GM21786 (cell line): ENCODE measurements around the gene TADA3.

ENCODE experiments used
- ATAC-seq: cut with Tn5 transposase; IDR thresholded peaks from one replicate; pipeline ENCODE4 v1.9.1; 2021; ENCODE audit not compliant: unreplicated experiment

The TADA3 gene, protein sequence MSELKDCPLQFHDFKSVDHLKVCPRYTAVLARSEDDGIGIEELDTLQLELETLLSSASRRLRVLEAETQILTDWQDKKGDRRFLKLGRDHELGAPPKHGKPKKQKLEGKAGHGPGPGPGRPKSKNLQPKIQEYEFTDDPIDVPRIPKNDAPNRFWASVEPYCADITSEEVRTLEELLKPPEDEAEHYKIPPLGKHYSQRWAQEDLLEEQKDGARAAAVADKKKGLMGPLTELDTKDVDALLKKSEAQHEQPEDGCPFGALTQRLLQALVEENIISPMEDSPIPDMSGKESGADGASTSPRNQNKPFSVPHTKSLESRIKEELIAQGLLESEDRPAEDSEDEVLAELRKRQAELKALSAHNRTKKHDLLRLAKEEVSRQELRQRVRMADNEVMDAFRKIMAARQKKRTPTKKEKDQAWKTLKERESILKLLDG

DNA sequence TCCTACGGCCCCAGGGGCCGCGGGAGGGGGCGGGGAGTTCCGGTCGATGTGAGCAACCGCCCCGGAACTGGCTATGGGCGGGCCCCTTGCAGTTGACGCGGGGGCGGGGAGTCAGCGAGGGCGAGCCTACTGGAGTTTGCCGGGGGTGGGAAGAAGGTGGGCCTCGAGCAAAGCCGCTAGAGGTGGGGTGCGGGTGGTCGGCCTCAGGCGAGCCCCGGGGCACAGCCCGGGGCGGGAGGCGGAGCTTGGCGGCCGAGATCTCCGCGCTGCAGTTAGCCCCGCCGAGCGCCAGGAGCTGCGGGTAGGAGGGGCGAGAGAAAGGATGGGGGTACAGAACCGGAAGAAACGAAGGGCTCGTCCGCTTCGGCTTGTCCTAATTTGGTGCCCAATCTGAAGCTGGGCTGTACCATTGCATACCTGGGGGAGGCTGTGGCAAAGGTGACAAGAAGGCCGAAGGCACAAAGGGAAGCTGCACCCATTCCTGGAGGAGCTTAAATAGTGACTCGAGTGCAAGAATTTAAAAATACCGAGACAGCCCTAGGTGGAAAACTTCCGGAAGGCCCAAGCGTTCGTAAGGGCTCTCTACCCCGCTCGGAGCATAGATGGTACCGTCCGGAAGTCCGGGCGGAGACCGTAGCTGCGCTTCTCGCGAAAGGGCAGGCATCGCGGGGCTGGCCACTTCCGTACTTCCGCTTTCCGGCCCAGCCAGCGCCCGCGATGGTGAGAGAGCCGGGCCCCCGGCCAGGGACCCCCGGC lies at the start of gene TADA3, which contains the start of gene ARPC4:
TSS of gene TADA3 (minus strand) at position 69 of the 756 bp plus-strand sequence. CDS start 1,007 bp downstream, outside the sequence.
TSS of gene ARPC4 (plus strand) at position 678 of the 756 bp plus-strand sequence. CDS start at position 718, 40 bp downstream.
- peak; percentile 83 for ATAC-seq

DNA sequence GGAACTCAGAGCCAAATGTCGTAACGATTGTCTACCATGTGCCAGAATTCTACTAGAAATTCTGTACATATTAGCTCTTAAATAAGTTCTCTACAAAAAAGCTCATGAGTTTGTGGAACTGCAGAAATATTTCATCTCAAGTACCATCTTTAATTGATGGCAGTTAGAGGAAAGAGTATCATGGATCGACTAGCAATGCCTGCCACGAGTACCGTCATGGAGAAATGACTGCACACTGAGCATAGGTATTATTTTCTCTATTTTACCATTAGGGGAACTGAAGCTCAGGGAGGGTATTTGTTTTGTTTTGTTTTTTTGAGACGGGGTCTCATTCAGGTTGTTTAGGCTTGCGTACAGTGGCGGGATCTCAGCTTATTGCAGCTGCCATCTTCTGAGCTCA lies 48.7 kb upstream of the TADA3 start:
- no peak for ATAC-seq

DNA sequence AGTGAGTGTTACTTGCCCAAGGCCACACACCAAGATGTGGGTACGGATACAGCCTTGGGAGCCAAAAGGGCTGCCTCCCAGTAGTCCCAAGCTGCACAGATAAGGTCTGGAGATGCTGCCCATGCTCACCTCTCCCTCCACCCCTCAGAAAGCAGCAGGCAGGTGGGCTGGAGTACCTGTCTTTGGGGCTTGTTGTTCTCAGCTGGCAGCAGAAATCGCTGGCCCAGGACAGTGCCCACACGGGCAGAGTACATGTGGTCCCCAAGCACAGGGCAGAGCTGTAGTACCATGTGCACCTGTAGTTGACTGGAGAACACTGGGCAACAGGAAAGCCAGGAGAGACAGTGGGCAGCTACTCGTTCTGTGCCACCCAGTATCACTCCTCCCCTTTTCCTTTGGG lies 46.6 kb upstream of the TADA3 start:
- no peak for ATAC-seq

DNA sequence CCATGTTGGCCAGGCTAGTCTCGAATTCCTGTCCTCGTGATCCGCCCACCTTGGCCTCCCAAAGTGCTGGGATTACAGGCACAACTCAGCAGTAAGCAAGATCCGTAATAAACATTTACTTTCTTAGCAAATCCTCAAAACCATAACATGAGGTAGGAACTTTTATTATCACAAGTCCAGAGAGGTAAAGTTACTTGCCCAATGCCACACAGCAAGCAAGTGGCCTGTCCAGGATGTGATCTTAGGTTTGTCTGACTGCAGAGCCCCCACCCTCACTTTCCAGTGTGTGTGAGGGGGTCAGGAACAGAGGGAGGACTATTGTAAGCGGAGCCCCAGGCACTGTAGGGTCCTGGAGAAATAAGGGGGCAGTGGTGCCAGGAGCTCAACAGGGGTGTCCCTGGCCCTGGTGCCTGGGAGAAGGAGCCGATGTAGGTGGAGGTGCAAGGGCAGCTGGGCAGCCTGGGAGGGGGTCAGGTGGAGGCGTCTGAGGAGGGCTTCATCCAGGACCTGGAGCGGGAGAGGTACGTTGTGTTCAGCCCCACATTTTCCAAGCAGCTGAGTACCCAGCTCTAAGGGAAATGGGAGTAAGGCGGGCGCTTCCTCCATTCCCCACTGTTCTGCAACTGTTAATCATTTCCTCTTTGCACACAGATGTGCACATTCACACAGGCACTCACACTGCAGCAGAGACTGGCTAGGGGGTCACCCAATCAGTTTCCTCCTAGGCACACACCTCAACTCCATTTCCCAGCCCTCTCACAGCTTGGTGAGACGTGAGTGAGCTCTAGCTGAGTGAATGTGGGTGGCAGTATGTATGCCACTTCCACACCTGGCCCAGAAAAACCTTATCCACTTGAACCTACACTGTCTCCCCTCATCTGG lies 45.7 kb upstream of the TADA3 start:
- no peak for ATAC-seq

DNA sequence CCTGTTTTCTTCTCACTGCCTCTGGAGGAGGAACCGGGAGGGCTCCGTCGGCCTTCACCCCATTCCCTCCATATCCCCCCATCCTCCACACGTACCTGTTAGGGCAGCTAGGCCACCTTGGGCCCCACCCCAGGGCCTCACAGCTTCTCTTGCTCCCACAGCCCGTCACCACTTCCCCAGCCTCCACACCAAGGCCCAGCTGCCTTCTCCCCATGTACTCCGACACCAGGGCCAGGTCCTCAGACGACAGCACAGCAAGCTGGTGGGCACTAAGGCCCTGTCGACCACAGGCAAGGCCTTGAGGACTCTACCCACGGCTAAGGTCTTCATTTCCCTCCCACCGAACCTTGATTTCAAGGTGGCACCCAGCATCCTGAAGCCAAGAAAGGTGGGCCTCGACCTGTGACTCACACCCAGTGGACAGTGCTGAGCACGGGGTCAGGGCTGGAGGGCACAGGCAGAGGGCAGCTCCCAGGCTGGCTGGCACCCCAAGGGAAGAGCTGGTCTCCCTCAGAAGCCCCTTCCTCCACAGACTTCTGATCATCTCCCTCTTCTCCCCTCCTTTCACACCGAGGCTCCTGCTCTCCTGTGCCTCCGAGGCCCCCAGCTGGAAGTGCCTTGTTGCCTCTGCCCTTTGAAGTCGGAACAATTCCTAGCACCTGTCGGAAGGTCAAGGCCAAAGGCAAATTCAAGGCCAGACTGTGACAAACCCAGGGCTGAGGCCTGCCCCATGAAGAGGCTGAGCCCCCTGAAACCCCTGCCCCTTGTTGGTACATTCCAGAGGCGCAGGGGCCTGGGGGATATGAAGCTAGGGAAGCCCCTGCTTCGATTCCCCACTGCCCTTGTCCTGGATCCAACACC lies 42.5 kb upstream of the TADA3 start:
- no peak for ATAC-seq

DNA sequence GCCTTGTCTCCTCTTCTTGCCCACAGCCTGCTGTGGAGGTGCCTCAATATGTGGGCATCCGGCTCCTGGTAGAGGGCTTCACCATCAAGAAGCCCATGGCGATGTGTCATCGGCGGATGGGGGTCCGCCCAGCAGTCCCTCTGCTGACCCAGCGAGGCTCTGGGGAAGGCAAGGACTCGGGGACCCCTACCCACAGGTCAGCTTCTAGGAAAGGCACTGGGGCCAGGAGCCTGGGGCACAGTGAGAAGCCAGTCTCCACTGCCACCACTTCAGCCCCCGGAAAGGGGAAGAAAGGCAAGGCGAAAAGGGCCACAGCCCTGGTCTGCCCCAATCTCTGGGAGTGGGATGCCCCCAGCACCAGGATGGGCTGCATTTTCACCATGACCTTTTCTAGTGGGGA lies 40.8 kb upstream of the TADA3 start:
- ATAC-seq, result no peak

DNA sequence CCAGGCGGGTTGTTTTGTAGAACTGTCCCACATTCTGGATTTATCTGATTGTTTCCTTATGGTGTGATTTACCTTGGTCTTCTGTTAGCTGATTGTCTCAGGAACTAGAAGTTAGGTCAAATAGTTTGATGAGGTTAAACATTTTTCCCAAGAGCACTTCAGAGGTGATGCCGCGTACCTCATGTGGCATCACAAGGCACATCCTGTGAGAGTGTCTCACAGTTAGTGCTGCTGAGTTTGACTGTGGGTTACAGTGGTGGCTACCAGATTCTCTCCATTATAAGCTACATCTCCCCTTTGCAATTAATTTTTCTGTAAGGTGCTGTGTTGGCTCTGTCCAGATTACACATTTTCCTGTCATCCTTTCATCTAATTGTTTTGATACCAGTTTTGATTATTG lies 39.0 kb upstream of the TADA3 start:
- no peak for ATAC-seq

DNA sequence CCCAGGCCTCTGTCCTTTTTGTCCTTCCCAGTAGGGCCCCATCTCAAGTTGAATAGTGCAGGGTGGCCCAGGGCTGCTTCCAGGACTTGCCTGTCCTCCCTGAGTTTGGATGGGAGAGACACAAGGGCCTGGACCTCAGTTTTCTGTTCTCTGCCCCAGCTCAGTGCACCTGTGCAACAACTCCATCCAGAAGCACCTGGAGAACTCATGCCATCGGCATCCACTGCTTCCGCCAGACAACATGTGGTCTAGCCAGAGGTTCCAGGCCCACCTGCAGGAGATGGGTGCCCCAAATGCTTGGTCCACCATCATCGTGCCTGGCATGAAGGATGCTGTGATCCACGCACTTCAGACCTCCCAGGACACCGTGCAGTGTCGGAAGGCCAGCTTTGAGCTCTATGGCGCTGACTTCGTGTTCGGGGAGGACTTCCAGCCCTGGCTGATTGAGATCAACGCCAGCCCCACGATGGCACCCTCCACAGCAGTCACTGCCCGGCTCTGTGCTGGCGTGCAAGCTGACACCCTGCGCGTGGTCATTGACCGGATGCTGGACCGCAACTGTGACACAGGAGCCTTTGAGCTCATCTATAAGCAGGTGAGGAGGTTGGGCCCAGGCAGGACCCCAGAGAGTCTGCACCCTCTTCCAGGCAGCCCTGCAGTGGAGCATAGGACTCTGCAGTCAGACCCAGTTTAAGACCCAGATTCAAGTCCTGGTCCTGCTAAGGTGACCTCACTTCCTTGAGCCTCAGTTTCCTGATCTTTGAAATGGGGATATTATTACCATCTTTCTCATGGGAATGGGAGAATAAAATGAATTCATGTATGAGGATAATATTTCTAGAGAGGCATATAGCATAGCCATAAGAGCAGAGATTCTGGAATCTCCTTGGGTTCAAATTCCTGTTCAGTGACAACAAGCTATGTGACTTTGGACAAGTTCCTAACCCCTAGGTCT lies 36.8 kb upstream of the TADA3 start:
- ATAC-seq, result no peak

DNA sequence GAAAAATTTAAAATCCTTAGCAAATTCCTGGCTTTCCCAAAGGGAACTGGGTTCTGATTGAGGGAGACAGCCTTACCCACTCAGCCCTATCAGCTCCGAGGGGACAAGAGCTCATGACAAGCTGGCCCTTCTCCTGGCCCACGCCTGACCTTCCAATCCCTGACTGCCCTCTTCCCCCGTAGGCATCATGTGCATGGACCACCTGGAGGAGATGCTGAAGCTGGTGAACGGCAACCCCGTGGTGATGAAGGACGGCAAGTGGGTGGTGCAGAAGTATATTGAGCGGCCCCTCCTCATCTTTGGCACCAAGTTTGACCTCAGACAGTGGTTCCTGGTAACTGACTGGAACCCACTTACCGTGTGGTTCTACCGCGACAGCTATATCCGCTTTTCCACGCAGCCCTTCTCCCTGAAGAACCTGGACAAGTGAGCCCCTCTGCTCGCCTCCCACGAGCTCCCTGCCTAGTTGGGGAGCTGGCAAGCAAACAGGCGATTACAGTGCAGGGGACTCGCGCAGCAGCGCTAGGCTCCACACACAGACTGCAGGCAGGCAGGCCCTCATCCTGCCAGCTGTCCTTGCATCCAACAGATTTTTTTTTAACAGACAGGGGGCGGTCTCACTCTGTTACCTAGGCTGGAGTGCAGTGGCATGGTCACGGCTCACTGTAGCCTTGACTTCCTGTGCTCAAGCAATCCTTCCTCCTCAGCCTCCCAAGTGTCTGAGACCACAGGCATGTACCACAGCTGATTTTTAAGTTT lies 34.7 kb upstream of the TADA3 start:
- ATAC-seq, result no peak

DNA sequence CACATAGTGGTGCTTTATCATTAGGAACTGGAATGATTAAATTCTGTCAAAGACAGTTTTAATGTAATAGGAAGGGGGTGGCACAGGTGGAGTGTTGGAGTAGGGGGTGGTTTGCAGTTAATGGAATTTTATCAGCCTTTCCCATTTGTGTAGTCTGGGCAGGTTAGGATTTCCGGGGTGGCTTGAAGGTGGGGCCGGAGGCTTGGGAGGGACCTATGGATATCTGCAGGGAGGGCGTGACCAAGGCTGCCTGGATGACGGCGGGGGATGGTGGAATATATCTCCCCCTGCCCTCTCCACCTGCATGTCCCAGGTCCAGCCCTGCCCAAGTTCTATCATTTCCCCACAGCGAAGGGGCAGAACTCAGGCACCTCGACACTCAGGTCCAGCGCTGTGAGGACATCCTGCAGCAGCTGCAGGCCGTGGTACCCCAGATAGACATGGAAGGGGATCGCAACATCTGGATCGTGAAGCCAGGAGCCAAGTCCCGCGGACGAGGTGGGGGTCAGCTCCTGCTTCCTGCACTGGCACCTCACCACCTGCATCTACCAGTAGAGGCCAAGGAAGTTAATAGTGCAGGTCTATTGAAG lies 33.3 kb upstream of the TADA3 start:
- no peak for ATAC-seq

DNA sequence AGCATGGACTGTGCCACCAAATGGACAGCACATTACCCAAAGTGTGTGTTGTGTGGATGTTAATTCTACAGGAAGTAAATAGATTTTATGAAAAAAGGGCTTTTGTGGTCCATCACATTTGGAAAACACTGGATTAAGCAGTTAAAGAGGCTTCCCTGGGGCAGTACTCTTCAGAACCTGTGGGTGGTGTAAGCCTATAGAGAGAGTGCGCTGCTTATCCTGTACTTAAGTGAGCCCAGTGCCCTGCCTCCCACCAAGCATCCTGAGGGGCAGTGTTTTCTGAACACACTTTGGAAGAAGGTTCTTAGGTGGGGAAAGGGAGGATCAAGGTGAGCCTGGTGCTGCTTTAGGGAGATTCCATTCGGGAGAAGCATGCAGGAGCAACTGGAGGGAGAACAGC lies 28.7 kb upstream of the TADA3 start:
- no peak for ATAC-seq

DNA sequence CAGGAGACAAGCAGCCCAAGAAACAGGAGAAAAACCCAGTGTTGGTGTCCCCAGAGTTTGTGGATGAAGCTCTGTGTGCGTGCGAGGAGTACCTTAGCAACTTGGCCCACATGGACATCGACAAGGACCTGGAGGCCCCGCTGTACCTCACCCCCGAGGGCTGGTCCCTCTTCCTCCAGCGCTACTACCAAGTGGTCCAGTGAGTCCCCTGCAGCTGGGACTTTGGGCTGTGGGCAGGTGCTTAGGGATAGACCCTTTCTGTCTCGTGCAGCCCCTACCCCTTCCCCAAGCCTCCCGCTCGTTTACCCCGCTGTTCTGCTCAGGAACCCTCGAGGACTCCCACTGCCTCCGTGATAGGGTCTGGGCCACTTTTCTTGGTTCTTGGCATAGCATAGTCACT lies 28.3 kb upstream of the TADA3 start:
- ATAC-seq, result no peak

DNA sequence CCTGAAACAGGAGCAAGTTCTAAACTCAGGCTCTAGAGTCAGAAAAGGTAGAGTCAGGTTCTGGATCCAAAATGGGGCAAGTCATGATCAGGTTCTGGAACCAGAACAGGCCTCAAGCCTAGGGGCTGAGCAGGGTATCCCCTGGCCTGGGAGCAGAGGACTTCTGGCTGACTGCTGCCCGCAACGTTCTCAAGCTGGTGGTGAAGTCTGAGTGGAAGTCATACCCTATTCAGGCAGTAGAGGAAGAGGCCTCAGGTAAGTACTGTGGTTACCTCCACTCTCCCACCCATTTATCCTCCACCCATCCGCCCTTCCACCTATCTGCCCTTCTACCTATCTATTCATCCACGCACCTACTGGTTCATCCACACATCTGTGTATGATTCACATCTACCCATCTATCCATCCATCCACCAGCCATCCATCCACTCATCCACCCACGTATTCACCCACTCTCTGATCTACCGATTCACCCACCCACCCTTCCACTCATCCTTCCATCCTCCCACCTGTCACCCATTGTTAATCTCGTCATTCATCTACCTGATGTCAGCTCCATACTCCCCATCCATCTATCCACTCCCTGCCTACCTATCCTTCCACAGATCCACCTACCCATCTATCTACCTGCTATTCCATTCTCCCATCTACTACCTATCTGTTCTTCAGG lies 26.5 kb upstream of the TADA3 start:
- ATAC-seq, result no peak

DNA sequence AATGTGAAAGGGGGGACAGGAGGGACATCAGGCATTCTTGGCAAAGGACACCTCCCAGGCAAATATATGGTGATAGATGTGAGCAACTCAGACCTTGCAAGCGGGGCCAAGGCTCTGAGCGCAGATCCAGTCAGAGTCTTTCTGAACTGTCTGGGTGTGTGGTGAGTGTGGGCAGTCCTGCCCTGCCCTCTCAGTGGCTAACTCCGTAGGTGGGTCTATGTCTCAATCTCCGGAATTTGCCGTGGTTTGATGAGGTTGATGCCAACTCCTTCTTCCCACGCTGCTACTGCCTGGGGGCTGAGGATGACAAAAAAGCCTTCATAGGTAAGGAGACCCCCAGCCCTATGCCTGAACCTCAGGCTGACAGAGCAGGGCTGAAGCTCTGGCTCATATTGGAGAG lies 25.2 kb upstream of the TADA3 start:
- ATAC-seq, result no peak

DNA sequence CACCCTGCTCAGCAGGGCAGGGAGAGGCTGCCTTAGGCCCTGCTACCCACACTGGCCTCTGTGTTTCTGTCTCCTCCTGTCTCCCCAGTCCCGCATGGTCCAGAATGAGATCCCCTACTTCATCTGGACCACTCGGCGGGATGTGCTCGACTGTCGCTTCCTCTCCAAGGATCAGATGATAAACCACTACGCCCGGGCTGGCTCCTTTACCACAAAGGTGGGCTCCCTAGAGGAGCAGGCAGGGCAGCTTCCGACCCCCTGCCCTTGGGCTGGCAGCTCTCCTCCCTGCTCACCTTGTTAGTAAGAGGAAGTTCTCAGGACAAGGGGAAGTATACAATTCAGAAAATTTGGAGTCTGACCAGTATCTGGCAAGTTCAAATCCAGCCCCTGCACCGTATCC lies 23.7 kb upstream of the TADA3 start:
- ATAC-seq, result no peak

DNA sequence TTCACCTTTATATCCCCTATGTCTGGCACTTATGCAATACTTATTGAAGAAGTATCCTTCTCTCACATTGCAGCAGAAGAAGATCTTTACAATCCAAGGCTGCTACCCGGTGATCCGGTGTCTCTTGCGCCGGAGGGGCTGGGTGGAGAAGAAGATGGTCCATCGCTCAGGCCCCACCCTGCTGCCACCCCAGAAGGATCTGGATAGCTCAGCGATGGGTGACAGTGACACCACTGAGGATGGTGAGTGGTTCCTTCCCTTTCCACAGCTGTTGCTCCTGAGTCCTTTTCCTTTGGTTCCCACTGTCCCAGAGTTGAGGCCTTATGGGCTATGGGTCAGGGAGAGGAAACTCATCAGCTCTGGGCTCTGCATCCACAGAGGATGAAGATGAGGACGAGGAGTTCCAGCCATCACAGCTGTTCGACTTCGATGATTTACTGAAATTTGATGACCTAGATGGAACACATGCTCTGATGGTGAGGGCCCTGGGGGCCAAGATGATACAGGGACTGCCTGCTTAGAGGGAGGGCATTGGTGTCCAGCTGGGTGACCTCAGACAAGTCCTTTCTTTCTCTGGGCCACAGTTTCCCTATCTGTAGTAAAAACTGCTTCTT lies 20.7 kb upstream of the TADA3 start:
- no peak for ATAC-seq

DNA sequence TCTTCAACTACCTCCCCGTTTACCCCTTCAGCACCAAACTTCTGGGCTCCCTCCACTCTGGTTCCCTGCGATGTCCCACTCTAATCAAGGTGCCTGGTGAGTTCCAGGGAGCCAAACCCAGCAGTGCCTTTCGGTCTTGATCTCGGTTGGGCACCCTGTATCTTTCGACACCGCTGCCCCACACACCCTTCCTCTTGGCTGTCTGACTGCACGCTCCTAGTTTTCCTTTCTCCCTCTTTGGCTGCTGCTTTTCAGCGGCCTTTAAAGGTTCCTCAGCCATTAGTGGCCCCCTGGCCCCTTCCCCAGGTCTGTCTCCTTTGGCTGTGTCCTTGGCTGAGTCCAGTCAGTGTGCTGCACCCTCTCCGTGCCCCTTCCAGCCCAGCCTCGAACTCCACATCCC lies 18.6 kb upstream of the TADA3 start:
- ATAC-seq, result no peak
